Upper lobe of left lung (tissue), 6 donors: Measurements from ENCODE around the gene SIGLEC9. TPM values are rescaled to one million over a fixed set of nuclear protein-coding genes. Genes with fewer than 3 reads are reported as not detected.

ENCODE experiments used
- ATAC-seq, 2 donors: fragments of 200-7000 bp; cut with Tn5 transposase; one replicate each; pipeline ENCODE4 v1.9.1; 2022; ENCODE audit warnings: mild to moderate bottlenecking in 2 of 2, moderate library complexity in 2 of 2; ENCODE audit not compliant: low FRiP score in 2 of 2
- DNase-seq, 2 donors: peaks; one replicate each; pipeline ENCODE4 v3.0.0-alpha.2; 2019 to 2020
- H3K27ac ChIP-seq, 4 donors: fragments of 200-600 bp; sonication (generic); one replicate each; pipeline ENCODE4 v1.5.1; 2016 to 2019
- H3K27me3 ChIP-seq, 4 donors: fragments of 200-600 bp; sonication (generic); one replicate each; pipeline ENCODE4 v1.5.1; 2017 to 2019
- H3K36me3 ChIP-seq, 4 donors: fragments of 200-600 bp; sonication (generic); one replicate each; pipeline ENCODE4 v1.5.1; 2016 to 2019
- H3K4me1 ChIP-seq, 4 donors: fragments of 200-600 bp; sonication (generic); one replicate each; pipeline ENCODE4 v1.5.1; 2018 to 2019
- H3K4me3 ChIP-seq, 4 donors: fragments of 200-600 bp; sonication (generic); one replicate each; pipeline ENCODE4 v1.5.1; 2017 to 2019; ENCODE audit warnings: mild to moderate bottlenecking in 2 of 4, moderate library complexity in 1 of 4
- H3K9me3 ChIP-seq, 4 donors: fragments of 200-600 bp; sonication (generic); one replicate each; pipeline ENCODE4 v1.5.1; 2018 to 2019
- EP300 ChIP-seq, 4 donors: sonication (generic); formaldehyde crosslinking; IDR thresholded peaks; one replicate each; pipeline ENCODE4 v1.5.1; 2017; ENCODE audit warnings: antibody characterized with exemption in 4 of 4, control low read depth in 2 of 4
- POLR2A ChIP-seq, 4 donors: fragments of 450-650 bp; IDR thresholded peaks; one replicate each; pipeline ENCODE4 v1.5.1; 2016 to 2017; ENCODE audit warnings: antibody characterized with exemption in 4 of 4, mild to moderate bottlenecking in 2 of 4
- POLR2AphosphoS5 ChIP-seq, 2 donors: sonication (generic); formaldehyde crosslinking; IDR thresholded peaks; one replicate each; pipeline ENCODE4 v1.5.1; 2017; ENCODE audit warnings: antibody characterized with exemption in 2 of 2
- WGBS, 2 donors: methylation state at CpG; one replicate each; pipeline ENCODE4 v1.1.5; 2017 to 2018; 5-methylcytosine and 5-hydroxymethylcytosine counted together
- total RNA-seq, 6 donors: library from RNA; depleted of rRNA in 4 of 6; stranded (reverse); fragments of >200 nt in 4 of 6; gene quantifications; one replicate each; pipeline versions ENCODE4 v1.1.0 to v1.2.1, GENCODE V29; 2016 to 2021
- TF ChIP-seq, protein P1 (sequence below), 6 experiments: fragments of 450-650 bp in 4 of 6; fragments of 200-600 bp in 2 of 6; sonication (generic) in 2 of 6; IDR thresholded peaks; one replicate each; pipeline ENCODE4 v1.5.1; 2016 to 2019; ENCODE audit warnings: antibody characterized with exemption in 6 of 6
- donor health status: DM: no; HTN: no; CAD: no; lungs with moderate emphysema.
- donor health status: DM: no; HTN: yes; CAD: no; lungs with severe emphysema.

Gene SIGLEC9
- total RNA-seq, 6 donors from 2014 or later: 6.8 to 47.1 (median 24.6) TPM

DNA sequence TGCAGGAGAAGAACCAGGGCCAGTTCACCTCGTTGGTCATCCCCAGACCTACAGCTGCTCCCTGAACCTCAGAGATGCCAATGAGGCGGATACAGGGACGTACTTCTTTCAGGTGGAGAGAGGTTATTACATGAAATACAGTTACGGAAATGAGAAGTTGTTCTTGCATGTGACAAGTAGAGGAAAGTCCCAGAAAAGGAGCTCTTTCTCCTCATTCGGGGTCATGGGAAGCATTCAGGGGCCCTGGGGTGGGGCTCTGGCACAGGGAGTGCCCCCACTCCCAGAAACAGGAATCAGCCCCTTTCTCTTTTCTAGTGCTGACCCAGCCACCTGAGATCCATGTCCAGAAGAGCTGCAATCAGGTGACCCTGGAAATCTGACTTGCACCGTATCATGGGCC lies 4.5 kb upstream of the SIGLEC9 start:
- H3K4me3 ChIP-seq: no peak overlapping the region
- 81 to 85% methylated on average over 6 of the region's 6 CpGs for WGBS, 2 donors
- H3K36me3 ChIP-seq: no peaks in the 10 kb centered on the region
- TF ChIP-seq, protein P1, sequence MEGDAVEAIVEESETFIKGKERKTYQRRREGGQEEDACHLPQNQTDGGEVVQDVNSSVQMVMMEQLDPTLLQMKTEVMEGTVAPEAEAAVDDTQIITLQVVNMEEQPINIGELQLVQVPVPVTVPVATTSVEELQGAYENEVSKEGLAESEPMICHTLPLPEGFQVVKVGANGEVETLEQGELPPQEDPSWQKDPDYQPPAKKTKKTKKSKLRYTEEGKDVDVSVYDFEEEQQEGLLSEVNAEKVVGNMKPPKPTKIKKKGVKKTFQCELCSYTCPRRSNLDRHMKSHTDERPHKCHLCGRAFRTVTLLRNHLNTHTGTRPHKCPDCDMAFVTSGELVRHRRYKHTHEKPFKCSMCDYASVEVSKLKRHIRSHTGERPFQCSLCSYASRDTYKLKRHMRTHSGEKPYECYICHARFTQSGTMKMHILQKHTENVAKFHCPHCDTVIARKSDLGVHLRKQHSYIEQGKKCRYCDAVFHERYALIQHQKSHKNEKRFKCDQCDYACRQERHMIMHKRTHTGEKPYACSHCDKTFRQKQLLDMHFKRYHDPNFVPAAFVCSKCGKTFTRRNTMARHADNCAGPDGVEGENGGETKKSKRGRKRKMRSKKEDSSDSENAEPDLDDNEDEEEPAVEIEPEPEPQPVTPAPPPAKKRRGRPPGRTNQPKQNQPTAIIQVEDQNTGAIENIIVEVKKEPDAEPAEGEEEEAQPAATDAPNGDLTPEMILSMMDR (IDR thresholded peaks at IDR 0.05): no peak
- TF ChIP-seq EP300 (IDR thresholded peaks at IDR 0.05) (no peak), POLR2A (IDR thresholded peaks at IDR 0.05) (no peak), POLR2AphosphoS5 (IDR thresholded peaks at IDR 0.05) (no peak)
- H3K4me1 ChIP-seq: peaks cover 3 to 18% (median 10%) of the 10 kb centered on the region in 4 donors
- no peak for DNase-seq
- H3K27ac ChIP-seq: peak overlapping the region in 2 of 4 donors; percentile 61 to 81
- no peak for ATAC-seq
- no peaks in the 10 kb centered on the region for H3K27me3 ChIP-seq
- no peaks in the 10 kb centered on the region for H3K9me3 ChIP-seq

DNA sequence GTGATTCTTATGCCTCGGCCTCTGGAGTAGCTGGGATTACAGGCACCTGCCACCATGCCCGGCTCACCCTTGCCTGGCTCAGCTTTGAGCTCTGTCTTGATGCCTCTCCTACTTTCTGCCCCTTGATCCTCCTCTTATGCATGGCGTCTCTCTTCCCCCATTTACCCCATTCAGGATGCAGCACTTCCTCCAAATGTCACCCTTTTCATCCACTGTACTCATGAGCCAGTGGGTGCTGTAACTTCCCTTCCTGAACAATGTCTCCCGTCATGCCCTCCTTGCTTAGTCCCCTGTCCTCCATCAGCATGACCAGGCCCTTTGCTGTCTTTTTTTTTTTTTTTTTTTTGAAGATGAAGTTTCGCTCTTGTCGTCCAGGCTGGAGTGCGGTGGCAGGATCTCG lies 3.4 kb upstream of the SIGLEC9 start:
- DNase-seq (peak in 1 of 2 donors; percentile 52), ATAC-seq (peak in 1 of 2 donors; percentile 28)
- TF ChIP-seq, protein P1 (IDR thresholded peaks at IDR 0.05): no peak
- no peak for TF ChIP-seq POLR2AphosphoS5 (IDR thresholded peaks at IDR 0.05)
- no peak for TF ChIP-seq EP300 (IDR thresholded peaks at IDR 0.05)
- no peak for TF ChIP-seq POLR2A (IDR thresholded peaks at IDR 0.05)

DNA sequence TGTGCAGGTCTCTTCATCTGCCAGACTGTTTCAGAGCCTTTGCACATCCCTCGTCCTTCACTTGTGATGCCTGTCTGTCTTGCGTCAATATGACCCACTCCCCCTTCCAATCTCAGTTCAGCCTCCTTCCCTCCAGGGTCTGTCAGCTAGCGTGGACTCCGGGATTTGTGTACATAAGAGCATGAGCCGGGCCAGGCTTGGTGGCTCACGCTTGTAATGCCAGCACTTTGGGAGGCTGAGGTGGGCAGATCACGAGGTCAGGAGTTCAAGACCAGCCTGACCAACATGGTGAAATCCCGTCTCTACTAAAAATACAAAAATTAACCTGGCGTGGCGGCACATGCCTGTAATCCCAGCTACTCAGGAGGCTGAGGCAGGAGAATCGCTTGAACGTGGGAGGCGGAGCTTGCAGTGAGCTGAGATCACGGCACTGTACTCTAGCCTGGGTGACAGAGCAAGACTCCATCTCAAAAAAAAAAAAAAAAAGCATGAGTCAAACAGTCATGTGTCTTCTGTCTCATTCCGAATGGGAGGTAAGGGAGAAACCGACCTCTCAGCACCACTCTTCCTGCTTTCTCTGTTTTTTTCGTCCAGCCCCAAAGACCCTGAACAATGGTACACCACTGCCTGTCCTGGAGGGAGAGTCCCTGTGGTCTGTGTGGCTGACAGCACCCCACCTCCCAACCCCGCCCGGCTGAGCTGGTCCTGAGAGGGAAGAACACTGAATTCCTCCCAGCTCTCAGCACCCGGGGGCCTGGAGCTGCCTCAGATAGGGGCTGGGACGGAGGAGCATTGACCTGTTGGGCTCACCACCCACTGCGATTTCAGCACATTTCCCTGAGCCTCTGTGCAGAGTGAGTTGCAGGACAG lies 2.4 kb upstream of the SIGLEC9 start:
- Histone ChIP-seq H3K36me3 (no peaks in the 10 kb centered on the region), H3K27me3 (no peaks in the 10 kb centered on the region), H3K9me3 (no peaks in the 10 kb centered on the region), H3K27ac (peak overlapping the region; percentile 81 to 91 (median 87)), H3K4me1 (peaks cover 3 to 18% (median 10%) of the 10 kb centered on the region in 4 donors), H3K4me3 (peak overlapping the region in 3 of 4 donors; percentile 0 to 23 (median 17))
- DNase-seq (peak in 1 of 2 donors; percentile 49), ATAC-seq (peak in 1 of 2 donors; percentile 40)
- WGBS, 2 donors: 71 to 74% methylated on average over 22 of the region's 22 CpGs
- TF ChIP-seq EP300 (IDR thresholded peaks at IDR 0.05) (no peak), POLR2A (IDR thresholded peaks at IDR 0.05) (peak in 1 of 4 donors; percentile 69)

More for the DNA sequence above, 3.4 kb upstream of the SIGLEC9 start:
- no peaks in the 10 kb centered on the region for H3K36me3 ChIP-seq
- peak overlapping the region; percentile 80 to 90 (median 82) for H3K27ac ChIP-seq
- no peaks in the 10 kb centered on the region for H3K9me3 ChIP-seq
- no peaks in the 10 kb centered on the region for H3K27me3 ChIP-seq
- 79 to 82% methylated on average over 8 of the region's 8 CpGs for WGBS, 2 donors
- H3K4me3 ChIP-seq: no peak overlapping the region
- peaks cover 3 to 18% (median 10%) of the 10 kb centered on the region in 4 donors for H3K4me1 ChIP-seq

DNA sequence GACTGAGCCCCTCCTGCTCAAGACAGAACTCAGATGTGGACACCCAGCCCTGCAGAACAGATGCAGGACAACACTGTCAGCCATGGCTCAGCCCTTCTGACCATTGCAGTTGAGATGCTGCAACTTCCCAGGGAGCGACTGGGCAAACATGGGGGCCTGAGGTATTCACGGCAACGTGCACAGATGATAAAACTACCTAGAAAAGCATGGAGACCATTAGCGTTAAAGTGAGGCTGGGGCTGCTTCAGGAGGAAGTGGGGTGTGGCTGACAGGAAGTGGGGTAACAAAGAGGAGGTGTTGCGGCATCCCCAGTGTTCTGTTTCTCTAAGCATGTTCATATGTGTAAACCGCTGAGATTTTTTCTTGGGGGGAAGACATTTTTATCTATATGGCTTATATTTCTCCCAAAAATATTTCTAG lies 1.3 kb upstream of the SIGLEC9 start:
- Histone ChIP-seq H3K4me1 (peaks cover 5 to 22% (median 11%) of the 10 kb centered on the region in 4 donors), H3K36me3 (no peaks in the 10 kb centered on the region), H3K27me3 (no peaks in the 10 kb centered on the region), H3K27ac (peak overlapping the region; percentile 81 to 91 (median 87)), H3K4me3 (peak overlapping the region in 2 of 4 donors; percentile 17 to 23), H3K9me3 (no peaks in the 10 kb centered on the region)
- WGBS, 2 donors: 45 to 54% methylated on average over 6 of the region's 6 CpGs
- TF ChIP-seq, protein P1 (IDR thresholded peaks at IDR 0.05): no peak
- TF ChIP-seq POLR2A (IDR thresholded peaks at IDR 0.05) (peak in 1 of 4 donors; percentile 22), POLR2AphosphoS5 (IDR thresholded peaks at IDR 0.05) (peak; percentile 27 to 70), EP300 (IDR thresholded peaks at IDR 0.05) (peak in 1 of 4 donors; percentile 40)
- DNase-seq (peak in 1 of 2 donors; percentile 77), ATAC-seq (peak in 1 of 2 donors; percentile 65)

DNA sequence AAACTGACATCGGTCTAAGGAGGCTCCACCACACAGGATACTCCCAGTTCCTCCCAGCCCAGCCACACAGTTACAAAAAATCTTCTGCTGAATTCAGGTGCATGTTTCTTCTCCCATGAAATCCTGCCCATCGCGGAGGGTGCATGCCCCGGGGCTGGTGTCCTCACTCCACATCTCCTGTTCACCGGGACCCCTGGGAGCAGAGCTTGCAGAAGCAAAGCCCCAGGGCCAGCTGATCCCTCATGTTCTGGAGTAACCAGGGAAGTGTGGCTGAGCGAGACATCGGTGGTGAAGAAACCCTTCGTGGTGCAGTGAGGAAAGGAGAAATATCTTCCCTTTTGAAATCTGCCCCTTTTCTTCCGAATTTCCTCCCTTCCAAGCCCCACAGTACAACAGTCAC lies 904 bp upstream of the SIGLEC9 start:
- Histone ChIP-seq H3K4me3 (no peak overlapping the region), H3K36me3 (no peaks in the 10 kb centered on the region), H3K27ac (peak overlapping the region; percentile 81 to 91 (median 87)), H3K27me3 (no peaks in the 10 kb centered on the region), H3K9me3 (no peaks in the 10 kb centered on the region), H3K4me1 (peaks cover 10 to 26% (median 15%) of the 10 kb centered on the region in 4 donors)
- ATAC-seq: peak in 1 of 2 donors; percentile 14
- TF ChIP-seq, protein P1 (IDR thresholded peaks at IDR 0.05): no peak
- no peak for TF ChIP-seq EP300 (IDR thresholded peaks at IDR 0.05)
- no peak for DNase-seq
- WGBS, 2 donors: 63 to 71% methylated on average over 9 of the region's 9 CpGs
